Measurements from ENCODE around the gene NFIX. TPM values are rescaled to one million over a fixed set of nuclear protein-coding genes. Genes with fewer than 3 reads are reported as not detected.

NFIX gene
- total and polyA plus RNA-seq, 9 of the 15 experiments (the other 6 are each of a cell fraction or from before 2014, with no cell fraction given): 0.28 to 26.8 (median 5.4) TPM

- TF ChIP-seq POLR2H (tag; IDR thresholded peaks at IDR 0.05; ENCODE audit: low read depth) (0 out of 2 replicates have a peak, but pooled peaks have one; percentile 32), SPI1 (IDR thresholded peaks at IDR 0.05; ENCODE audit: borderline replicate concordance, low read depth, low read length) (0 out of 2 replicates have a peak, but pooled peaks have one; percentile 18), HDAC1 (IDR thresholded peaks at IDR 0.05) (peak; percentile 99 to 100), HLTF (IDR thresholded peaks at IDR 0.05) (peak; percentile 65; the same call in 1 of the 2 replicates), ZNF324 (CRISPR knock-in tag; IDR thresholded peaks at IDR 0.05) (no peak), POLR2A (conservative IDR thresholded peaks at IDR 0.05) (peak; percentile 70; the same call in 1 of the 2 replicates), PHF20 (IDR thresholded peaks at IDR 0.05; ENCODE audit: partially characterized antibody) (peak; percentile 99), PYGO2 (tag; IDR thresholded peaks at IDR 0.05) (no peak), SMARCE1 (IDR thresholded peaks at IDR 0.05) (0 out of 2 replicates have a peak, but pooled peaks have one; percentile 21), ZNF407 (IDR thresholded peaks at IDR 0.05; ENCODE audit: low read depth) (peak; percentile 98), TAF9B (IDR thresholded peaks at IDR 0.05; ENCODE audit: partially characterized antibody) (peak; percentile 64), ZNF717 (CRISPR knock-in tag; IDR thresholded peaks at IDR 0.05) (no peak), NR2C1 (IDR thresholded peaks at IDR 0.05) (0 out of 2 replicates have a peak, but pooled peaks have one; percentile 34), NR2C1 (tag; IDR thresholded peaks at IDR 0.05) (no peak), ETV1 (tag; conservative IDR thresholded peaks at IDR 0.05; ENCODE audit: low read depth) (peak; percentile 81)
- TF ChIP-seq, protein P1, sequence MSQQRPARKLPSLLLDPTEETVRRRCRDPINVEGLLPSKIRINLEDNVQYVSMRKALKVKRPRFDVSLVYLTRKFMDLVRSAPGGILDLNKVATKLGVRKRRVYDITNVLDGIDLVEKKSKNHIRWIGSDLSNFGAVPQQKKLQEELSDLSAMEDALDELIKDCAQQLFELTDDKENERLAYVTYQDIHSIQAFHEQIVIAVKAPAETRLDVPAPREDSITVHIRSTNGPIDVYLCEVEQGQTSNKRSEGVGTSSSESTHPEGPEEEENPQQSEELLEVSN (IDR thresholded peaks at IDR 0.05; ENCODE audit: borderline replicate concordance in 1 of 2, extremely low read depth in 1 of 2, insufficient read depth in 1 of 2, insufficient read length in 1 of 2, low read depth in 1 of 2, low read length in 1 of 2, poor library complexity in 1 of 2, severe bottlenecking in 1 of 2): no peak
- TF ChIP-seq, protein P2, sequence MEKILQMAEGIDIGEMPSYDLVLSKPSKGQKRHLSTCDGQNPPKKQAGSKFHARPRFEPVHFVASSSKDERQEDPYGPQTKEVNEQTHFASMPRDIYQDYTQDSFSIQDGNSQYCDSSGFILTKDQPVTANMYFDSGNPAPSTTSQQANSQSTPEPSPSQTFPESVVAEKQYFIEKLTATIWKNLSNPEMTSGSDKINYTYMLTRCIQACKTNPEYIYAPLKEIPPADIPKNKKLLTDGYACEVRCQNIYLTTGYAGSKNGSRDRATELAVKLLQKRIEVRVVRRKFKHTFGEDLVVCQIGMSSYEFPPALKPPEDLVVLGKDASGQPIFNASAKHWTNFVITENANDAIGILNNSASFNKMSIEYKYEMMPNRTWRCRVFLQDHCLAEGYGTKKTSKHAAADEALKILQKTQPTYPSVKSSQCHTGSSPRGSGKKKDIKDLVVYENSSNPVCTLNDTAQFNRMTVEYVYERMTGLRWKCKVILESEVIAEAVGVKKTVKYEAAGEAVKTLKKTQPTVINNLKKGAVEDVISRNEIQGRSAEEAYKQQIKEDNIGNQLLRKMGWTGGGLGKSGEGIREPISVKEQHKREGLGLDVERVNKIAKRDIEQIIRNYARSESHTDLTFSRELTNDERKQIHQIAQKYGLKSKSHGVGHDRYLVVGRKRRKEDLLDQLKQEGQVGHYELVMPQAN (IDR thresholded peaks at IDR 0.05; ENCODE audit: borderline replicate concordance): peak; percentile 100
Observed at GRCh38 chr19:13116282-13117175, 121.3 kb downstream of the NFIX start, which contains the start of gene TRMT1 (continued).
